ENCODE data around the gene SLC35D1.

Gene SLC35D1

DNA sequence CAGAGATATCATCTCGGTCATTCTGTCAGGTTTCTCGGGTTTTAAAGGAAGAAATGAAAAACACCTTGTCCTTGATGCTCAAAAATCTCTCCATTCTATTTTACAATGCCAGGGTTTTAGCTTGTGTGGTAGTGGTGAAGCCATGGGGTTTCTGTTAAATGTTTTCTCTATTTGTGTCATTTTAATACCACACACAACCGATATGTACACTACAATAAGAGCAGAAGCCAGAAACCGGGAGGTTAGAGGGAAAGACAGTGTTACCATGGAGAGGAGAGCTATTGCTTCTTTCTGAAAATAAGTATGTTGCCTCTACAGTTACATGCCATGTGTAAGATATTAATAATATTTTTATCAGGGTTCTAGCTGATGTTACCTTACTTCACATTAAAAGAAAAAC, 2.8 kb downstream of the SLC35D1 start:
- FAIRE-seq (peak; percentile 26), DNase-seq (ENCODE audit: extremely low spot score, insufficient read length, low read depth) (no peak)

DNA sequence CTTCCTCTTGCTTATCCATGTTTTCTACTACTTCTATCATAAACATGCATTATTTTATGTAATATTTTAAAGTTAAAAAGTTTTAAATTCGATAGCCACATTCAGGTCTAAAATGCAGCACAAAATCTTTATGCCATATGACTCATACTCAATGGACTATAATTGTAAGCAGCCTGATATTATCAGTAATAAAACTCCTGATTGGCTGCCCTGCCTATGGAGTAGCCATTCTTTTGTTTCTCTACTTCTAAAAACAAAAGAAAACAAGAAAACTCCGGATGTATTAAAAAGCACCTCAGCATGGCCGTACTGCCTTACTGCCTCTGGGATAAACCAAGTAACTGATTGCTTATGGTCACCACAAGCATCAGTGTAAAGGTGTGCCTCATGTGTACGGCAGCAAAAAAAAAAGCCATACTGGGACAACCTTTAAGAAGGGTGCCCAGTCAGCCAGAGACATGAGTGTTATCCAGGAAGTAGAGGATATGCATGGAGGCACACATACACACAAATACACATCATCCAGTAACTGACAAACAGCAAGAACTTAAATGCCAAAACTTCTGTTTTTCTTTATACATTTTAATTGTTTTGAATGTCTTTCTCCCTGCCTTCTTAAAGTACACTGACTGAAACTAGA, 9.2 kb downstream of the SLC35D1 start:
- FAIRE-seq (peak; percentile 18), DNase-seq (ENCODE audit: extremely low spot score, insufficient read length, low read depth) (no peak)

DNA sequence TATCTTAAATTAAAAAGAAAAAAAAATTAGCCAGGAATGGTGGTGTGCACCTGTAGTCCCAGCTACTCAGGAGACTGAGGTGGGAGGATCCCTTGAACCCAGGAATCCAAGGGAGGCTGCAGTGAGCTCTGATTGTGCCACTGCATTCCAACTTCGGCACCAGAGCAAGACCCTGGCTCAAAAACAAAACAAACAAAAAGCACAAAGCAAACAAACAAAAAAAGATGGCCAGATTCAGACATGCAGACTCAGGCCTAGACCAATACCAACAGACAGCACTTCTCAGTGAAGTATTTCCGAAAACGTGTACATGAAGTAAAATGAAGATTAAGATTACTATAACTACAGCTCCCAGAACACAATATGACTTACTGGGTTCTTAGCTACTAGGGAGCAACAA, 10.6 kb downstream of the SLC35D1 start:
- DNase-seq (ENCODE audit: extremely low spot score, insufficient read length, low read depth), result no peak
- no peak for FAIRE-seq

DNA sequence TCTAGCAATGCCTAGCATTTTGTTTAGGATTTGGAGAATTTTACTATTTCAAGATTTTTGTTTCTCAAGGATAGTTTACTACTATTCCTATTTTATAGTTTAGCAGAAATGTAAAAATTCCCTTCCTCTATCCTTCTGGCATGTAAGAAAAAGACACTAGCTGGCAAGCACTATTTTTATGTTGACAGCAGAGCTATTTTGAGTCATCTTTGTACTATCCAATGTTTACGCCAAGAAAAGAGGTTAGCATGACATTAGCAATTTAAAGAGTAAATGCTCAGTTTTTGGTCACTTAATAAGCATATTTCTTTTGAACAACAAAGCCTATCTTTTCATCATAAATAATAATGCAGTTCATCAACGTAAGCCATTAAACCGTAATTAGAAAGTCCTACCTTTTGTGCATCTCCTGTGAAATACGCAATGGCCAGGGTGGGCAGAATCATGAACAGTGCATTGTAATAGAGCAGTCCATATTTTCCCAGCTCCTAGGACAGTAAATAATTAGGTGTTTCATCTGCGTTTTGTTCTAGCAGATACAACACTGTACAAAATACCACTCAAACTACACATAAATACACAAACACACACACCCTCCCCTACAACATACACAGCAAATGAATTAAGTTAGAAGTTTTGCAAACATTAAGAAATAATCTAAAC, 12.0 kb downstream of the SLC35D1 start:
- no peak for DNase-seq (ENCODE audit: extremely low spot score, insufficient read length, low read depth)
- no peak for FAIRE-seq

DNA sequence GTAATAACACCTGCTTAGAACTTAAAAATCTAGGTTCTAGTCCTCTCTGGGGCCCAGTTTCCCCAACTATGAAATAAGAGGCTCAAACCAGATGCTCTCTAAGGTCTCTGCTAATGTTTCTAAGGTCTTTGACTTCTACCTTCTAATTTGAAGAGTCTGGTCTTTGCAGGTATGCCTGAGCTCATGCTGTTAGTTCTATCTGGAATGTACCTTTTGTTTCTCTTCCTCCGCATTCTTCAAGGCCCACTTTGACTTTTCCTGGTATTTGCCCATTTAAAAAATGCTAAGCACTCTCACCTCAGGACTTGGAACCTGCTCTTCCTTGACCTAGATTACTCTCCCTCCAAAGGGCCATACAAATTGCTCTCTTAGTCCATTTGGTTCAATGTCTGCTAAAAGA, 13.5 kb downstream of the SLC35D1 start:
- DNase-seq (ENCODE audit: extremely low spot score, insufficient read length, low read depth), result no peak
- FAIRE-seq, result no peak

DNA sequence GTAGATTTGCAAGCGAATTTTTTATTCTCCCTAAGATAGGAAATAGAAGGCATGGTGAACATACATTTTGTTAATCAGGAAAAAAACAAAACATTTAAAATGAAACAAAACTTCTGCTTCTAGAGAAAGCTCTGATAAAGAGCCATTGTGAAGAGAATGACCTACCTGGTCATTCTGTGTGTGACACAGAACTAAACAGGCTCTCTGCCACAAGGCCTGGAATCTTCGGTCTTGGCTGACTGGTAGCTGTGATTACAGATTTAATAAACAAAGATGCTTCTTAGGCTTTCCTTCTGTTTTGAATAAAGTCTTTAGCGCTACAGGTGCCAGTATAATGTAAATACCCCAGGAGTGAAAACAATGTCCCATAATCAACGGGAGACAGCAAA, 22.1 kb downstream of the SLC35D1 start:
- FAIRE-seq (no peak), DNase-seq (ENCODE audit: extremely low spot score, insufficient read length, low read depth) (no peak)

DNA sequence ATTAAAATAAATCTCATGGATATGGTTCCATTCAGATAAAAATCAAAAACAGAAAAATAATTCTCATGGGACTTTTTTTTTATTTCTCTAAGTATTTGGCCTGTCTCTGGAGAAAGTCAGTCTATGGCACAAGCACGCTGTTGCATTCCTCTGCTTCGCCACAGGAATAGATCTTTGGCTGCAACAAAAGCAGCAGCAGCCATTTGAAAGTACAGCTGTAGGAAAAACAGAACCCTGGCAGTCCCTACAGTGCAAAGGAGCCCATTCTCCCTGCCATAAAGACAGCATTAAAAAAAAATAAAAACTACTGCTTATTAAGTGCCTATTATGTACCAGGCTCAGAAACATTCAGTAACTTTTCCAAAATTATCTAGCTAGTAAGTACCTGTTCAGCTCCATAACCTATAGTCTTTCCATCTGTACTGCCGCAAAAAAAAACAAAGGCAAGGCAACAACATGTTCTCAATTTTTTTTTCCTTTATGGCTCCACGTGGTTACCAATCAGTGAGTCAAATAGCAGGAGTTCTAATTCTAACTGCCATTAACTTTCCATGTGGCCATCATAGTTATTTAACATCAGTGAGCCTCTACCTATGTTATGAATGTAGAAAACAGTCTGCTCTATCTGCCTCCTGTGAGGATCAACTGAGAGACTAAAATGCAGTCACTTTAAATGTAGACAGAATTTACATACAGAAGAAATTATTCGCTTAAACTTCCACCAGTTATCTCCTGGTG, 22.7 kb downstream of the SLC35D1 start:
- DNase-seq (ENCODE audit: extremely low spot score, insufficient read length, low read depth), result no peak
- FAIRE-seq, result no peak

DNA sequence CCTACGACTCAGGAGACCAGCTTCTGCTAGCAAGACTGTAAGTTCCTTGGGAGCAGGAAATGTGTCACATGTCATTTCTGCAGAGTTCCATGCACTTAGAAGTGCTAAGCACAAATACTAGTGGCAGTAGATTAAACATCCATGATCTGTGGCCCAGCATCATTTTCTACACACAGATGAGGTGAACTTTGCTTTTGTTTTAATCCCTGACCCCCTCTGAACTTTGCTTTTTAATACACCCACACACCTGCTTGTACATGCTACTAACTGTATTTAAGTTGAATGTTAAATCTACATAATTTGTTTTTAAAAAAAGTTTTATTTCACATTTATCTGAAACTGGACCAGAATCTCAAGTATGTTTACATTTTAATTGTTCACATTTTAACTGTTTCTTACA, 24.5 kb downstream of the SLC35D1 start:
- FAIRE-seq (no peak), DNase-seq (ENCODE audit: extremely low spot score, insufficient read length, low read depth) (no peak)

DNA sequence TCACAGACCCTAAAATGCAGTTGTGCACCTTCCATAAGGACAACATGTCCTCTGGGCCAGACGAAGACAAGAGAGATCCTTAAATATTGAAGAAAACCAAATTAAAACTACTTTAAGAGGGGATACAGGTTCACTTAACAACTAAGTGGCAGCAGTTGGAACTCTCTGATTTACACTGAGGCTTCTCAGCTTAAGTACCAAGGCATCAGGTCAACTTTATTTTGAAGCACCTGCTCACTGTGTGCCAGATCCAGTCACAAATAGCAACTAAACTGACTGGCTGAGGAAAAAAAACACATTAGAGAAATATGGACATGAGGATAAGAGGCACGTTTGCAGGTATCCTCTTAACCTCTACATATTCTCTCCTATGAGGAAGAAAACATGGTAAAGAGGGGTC, 33.2 kb downstream of the SLC35D1 start:
- FAIRE-seq (no peak), DNase-seq (ENCODE audit: extremely low spot score, insufficient read length, low read depth) (no peak)

DNA sequence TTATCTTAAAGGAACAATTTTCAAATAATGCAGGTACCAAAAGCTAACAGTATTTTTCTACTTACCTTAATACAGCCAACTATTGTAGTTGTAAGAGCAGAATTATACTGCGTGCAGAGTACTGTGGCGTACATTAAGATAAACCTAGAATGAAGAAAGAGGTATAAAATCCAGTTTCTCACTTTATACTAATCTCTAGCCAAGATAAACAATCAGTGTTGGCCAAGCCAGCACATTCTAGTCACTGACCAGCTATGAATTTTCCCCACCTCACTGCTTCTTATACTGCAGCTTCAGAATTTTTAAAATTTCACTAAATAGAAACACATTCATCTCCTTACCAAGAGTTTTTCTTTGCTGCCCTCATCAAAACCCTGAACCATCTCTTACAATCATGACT, 33.6 kb downstream of the SLC35D1 start:
- no peak for FAIRE-seq

DNA sequence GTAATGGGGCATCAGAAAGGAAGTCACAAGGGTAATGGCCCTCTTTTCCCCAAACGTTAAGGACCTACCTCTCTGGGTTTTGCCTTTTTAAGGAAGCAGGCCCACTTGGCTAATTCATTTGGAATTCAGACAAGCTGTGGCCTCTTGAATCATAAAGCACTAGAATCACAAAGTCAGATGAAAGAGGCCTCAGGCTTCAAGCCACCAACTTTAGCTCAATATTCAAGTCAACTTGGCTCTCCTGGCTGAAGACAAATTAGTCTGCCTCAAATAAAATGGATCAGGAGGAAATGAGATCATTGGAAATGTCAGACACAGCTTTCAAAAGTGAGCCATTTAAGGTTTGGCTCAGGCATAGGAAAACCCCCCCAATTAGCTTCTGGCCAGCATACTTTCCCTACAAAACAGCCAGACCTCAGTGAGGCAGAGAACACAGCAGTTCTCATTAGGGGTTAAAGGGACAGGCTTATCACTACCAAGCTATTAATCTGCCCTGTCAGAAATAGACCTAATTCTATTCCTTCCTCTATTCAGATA, 34.3 kb downstream of the SLC35D1 start:
- FAIRE-seq (peak; percentile 29), DNase-seq (ENCODE audit: extremely low spot score, insufficient read length, low read depth) (no peak)

More for the DNA sequence above, 33.6 kb downstream of the SLC35D1 start:
- DNase-seq (ENCODE audit: extremely low spot score, insufficient read length, low read depth), result no peak

DNA sequence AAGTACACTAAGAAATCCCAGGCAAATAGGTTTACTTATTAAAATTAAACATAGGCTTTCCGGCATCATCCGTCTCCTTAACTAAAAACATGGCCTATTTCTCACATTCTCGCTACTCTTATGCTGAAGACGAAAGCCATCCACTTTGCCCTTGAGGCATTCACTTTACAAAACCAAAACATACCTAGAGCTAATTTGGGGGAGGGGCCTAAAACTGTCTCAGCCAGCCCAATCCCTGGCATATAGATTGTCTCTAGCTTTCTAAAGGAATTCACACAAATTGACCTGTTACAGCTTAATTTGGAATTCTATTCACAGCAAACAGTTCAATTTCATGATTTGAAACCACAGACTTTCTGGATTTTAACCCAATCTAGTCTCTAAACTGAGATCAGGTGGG, 34.8 kb downstream of the SLC35D1 start:
- DNase-seq (ENCODE audit: extremely low spot score, insufficient read length, low read depth) (no peak), FAIRE-seq (no peak)

DNA sequence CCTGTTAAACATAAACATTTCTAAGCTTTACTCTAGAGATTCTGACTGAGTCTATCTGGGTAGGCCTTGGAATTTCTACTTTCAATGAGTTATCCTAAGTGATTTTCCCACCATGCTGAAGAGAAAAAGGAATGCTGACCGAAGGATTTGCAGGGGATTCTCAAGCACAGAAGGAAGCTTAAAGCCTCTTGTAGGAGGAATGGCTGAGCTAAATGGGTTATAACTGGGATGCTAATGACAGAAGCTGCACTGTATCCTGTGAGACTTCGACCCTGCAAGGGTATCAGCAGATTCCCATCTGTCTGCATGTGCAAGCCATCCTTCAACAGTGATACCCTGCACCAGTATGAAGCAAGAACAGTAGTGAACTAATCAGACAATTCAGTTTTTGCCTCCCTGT, 35.4 kb downstream of the SLC35D1 start:
- FAIRE-seq, result no peak
- DNase-seq (ENCODE audit: extremely low spot score, insufficient read length, low read depth), result no peak

DNA sequence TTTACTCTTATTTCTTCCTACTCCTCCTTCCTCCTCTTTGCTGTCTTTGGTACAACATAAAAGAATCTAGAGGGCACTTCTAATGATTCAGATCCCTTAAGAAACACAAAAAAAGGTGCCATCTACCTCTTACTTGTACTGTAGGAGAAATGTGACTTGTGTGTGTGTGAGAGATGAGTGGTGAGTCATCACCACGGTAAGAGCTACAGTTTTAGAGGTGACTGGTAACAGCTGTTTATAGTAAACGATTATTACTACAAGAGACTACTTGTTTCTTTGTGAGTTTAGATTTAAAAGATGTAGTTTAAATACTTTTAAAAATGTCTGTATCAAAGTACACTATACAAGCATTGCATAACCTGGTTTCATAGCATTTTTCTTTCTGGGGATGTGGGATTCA, 40.4 kb downstream of the SLC35D1 start:
- DNase-seq (ENCODE audit: extremely low spot score, insufficient read length, low read depth), result no peak
- FAIRE-seq, result no peak

DNA sequence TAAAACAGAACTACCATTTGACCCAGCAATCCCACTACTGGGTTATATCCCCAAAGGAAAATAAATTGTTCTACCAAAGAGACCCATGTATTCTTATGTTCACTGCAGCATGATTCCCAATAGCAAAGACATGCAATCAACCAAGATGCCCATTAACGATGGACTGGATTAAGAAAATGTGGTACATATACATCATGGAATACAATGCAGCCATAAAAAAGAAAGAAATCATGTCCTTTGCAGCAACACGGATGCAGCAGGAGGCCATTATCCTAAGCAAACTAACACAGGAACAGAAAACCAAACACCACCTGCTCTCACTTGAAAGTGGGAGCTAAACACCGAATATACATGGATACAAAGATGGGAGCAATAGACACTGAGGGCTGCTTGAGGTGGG, 44.2 kb downstream of the SLC35D1 start:
- FAIRE-seq (no peak), DNase-seq (ENCODE audit: extremely low spot score, insufficient read length, low read depth) (no peak)

DNA sequence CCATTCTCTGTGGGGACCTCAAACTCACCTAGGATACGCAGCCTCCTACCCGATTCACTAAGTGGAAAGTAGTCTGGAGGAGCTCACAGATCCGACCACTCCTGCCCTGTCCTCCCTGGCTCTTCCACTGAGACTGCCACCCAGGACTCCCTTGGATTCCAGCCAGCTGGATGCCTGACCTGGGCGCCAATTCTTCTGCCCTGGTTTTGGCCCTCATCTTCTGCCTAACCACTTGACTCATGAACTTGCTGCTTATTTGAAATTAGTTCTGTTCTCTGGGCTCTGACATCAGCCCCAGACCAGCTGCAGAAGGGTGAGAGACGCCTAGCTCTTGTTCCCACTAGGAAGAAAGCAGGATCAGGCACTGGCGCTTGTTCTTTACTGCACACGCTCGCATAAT, 48.9 kb downstream of the SLC35D1 start:
- DNase-seq (ENCODE audit: extremely low spot score, insufficient read length, low read depth) (no peak), FAIRE-seq (no peak)

DNA sequence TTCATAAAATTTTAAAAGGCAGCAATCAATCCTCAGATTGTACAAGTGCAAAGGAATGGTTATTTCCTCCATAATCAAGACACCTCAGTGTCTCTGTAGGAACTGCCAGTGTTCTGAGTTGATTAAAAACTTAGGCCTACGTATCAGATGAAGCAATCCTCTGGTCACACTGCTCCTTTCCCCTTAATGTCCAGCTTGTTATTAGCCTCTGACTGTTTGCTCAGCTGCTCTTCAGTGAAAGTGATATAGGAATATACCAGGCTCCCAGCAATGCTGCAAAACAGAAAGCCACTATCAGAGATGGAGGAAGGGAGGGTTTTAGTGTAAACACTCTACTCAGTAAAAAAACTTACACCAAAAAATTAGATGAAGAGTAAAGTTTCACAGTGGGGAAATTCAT, 49.8 kb downstream of the SLC35D1 start:
- FAIRE-seq, result no peak
- DNase-seq (ENCODE audit: extremely low spot score, insufficient read length, low read depth), result no peak

DNA sequence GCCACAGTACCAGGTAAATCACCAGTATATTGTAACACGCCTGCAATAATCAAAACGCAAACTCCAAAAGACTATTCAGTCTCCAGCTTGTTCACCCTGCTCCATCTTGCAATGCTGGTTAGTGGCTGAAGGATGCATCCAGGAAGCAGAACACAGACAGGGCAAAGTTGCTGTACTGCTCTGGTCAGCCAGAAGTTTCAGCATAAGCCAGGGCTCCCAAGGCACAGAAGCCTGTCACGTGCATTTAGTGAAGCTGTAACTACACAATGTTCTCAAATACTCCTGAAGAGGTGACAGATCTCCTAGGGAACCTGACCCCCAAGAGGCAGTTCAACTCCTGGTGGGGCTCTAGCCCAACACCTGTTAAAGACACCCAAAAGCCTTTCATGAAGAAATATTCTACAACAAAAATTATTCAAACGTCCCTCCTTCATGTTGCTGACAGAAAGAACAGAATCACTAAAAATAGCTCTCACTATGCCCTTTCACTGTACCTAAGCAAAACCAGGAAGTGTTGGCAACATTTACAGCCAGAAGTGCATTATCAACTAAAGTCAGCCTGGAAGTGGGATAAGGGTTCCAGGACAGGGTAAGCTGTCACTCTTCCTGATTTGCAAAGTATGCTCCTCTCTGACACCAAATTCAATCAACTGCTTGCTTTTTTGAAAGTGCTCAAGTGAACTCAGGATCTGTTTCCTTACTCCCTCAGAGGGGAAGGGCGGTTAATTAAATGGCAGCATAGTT, 52.1 kb downstream of the SLC35D1 start:
- DNase-seq (ENCODE audit: extremely low spot score, insufficient read length, low read depth), result no peak
- FAIRE-seq, result no peak

DNA sequence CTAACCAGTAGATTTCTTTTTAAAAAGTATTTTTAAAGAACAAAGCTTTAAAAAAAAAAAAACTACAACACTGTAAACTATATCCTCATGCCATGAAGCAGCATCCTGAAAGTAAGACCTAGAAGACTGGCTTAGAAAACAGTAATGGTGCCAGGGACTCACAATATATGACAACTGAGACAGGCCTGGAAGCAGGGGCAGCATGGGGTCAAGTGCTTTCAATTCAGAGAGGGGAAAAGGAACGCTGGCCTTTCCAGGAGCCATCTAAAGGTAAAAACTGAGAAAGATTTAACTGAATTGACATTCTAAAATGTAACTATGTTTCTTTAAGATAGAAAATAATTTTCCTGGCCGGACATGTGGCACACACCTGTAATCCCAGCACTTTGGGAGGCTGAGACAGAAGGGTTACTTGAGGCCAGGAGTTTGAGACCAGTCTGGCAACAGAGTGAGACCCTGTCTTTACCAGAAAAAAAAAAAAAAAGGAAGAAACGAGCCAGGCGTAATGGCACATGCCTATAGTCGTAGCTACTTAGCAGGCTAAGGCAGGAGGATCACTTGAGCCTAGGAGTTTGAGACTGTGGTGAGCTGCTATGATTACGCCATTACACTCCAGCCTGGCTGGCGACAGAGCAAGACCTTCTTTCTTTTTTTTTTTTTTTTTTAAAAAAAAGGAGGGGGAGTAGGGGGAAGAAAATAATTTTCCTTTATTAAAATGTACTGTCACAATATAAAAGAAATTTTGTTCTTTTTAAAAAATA, 54.1 kb downstream of the SLC35D1 start:
- FAIRE-seq (no peak), DNase-seq (ENCODE audit: extremely low spot score, insufficient read length, low read depth) (no peak)

DNA sequence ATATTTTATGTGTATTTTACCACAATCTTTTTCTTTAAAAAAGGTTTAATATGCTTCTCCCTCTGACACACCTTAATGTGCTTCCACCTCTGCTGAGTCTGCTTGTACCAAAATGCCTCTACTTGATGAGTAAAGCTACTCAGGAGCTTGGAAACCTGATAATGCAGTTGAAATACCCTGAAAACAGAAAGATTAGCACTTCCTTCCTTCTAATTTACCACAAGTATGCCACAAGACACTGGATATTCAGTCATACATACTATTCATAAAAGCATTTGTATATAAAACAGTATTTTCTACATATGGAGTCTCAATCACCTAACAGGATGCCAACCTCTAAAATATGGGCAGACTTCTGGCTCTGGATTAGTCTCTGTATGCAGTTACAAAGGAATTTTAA, 55.0 kb downstream of the SLC35D1 start:
- no peak for FAIRE-seq
- no peak for DNase-seq (ENCODE audit: extremely low spot score, insufficient read length, low read depth)
